HEK293 (cell line): Measurements from ENCODE around the gene RCOR2.

Experiments used
- CTCF ChIA-PET: fragments of 350-600 bp; formaldehyde crosslinking; extraction: SDS; loops from one replicate; lab custom pipeline; 2021; ENCODE audit warnings: antibody characterized with exemption; lab: Yijun Ruan, JAX
- POLR2A ChIA-PET: fragments of 300-600 bp; formaldehyde crosslinking; extraction: SDS; loops from one replicate; lab custom pipeline; 2020; ENCODE audit warnings: antibody characterized with exemption, inconsistent platforms; lab: Yijun Ruan, JAX
- H3K27ac ChIP-seq: fragments of 200-500 bp; sonication (Bioruptor generic); 2 replicates; pipeline ENCODE4 v1.5.1; 2014; ENCODE audit warnings: low read depth, low read length, control low read depth, inconsistent platforms; ENCODE audit errors: extremely low read depth
- H3K36me3 ChIP-seq, 2 experiments: fragments of 200-500 bp in 1 of 2; sonication (Bioruptor generic) in 1 of 2; 1 replicate in 1 of 2; 2 replicates in 1 of 2; pipeline ENCODE4 v1.5.1; 2014 to 2017; ENCODE audit warnings: inconsistent platforms in 2 of 2, low read length in 2 of 2; ENCODE audit not compliant: control insufficient read depth in 2 of 2, insufficient read depth in 1 of 2
- H3K4me1 ChIP-seq: fragments of 200-500 bp; sonication (Bioruptor generic); 2 replicates; pipeline ENCODE4 v1.5.1; 2014; ENCODE audit warnings: mild to moderate bottlenecking, low read length, inconsistent platforms; ENCODE audit not compliant: control insufficient read depth, insufficient read depth
- H3K4me3 ChIP-seq: 2 replicates; pipeline ENCODE4 v1.5.1; 2011; ENCODE audit warnings: low read depth, mild to moderate bottlenecking, control low read depth, low read length, moderate library complexity
- H3K9me3 ChIP-seq: fragments of 200-500 bp; sonication (Bioruptor generic); 2 replicates; pipeline ENCODE4 v1.5.1; 2014; ENCODE audit warnings: low read depth, low read length, inconsistent platforms; ENCODE audit not compliant: control insufficient read depth, insufficient read depth
- BCL11A ChIP-seq: fragments of 450-650 bp; formaldehyde crosslinking; IDR thresholded peaks from 2 replicates; pipeline ENCODE4 v1.5.1; 2016; ENCODE audit warnings: low read depth, missing biosample characterization, missing genetic modification characterization
- BCL11B ChIP-seq: fragments of 450-650 bp; formaldehyde crosslinking; IDR thresholded peaks from 2 replicates; pipeline ENCODE4 v1.5.1; 2016; ENCODE audit warnings: low read depth, missing biosample characterization, missing genetic modification characterization
- KLF1 ChIP-seq: fragments of 450-650 bp; formaldehyde crosslinking; IDR thresholded peaks from 2 replicates; pipeline ENCODE4 v1.5.1; 2016; ENCODE audit warnings: missing biosample characterization, missing genetic modification characterization
- MYNN ChIP-seq: fragments of 450-650 bp; formaldehyde crosslinking; IDR thresholded peaks from 2 replicates; pipeline ENCODE4 v1.5.1; 2016; ENCODE audit warnings: missing biosample characterization, missing genetic modification characterization, borderline replicate concordance
- REST ChIP-seq: fragments of 450-650 bp; formaldehyde crosslinking; IDR thresholded peaks from 2 replicates; pipeline ENCODE4 v1.5.1; 2016; ENCODE audit warnings: missing biosample characterization, missing genetic modification characterization
- SP2 ChIP-seq: fragments of 450-650 bp; formaldehyde crosslinking; IDR thresholded peaks from 2 replicates; pipeline ENCODE4 v1.5.1; 2016; ENCODE audit warnings: missing biosample characterization, missing genetic modification characterization
- ZNF132 ChIP-seq: fragments of 450-650 bp; formaldehyde crosslinking; IDR thresholded peaks from 2 replicates; pipeline ENCODE4 v1.5.1; 2017; ENCODE audit warnings: missing biosample characterization, missing genetic modification characterization, borderline replicate concordance
- ZNF239 ChIP-seq: fragments of 450-650 bp; formaldehyde crosslinking; IDR thresholded peaks from 2 replicates; pipeline ENCODE4 v1.5.1; 2016; ENCODE audit warnings: missing biosample characterization, missing genetic modification characterization
- ZNF280C ChIP-seq: fragments of 450-650 bp; formaldehyde crosslinking; IDR thresholded peaks from 2 replicates; pipeline ENCODE4 v1.5.1; 2016; ENCODE audit warnings: missing biosample characterization, missing genetic modification characterization
- ZNF311 ChIP-seq: fragments of 450-650 bp; formaldehyde crosslinking; IDR thresholded peaks from 2 replicates; pipeline ENCODE4 v1.5.1; 2017; ENCODE audit warnings: missing biosample characterization, missing genetic modification characterization, borderline replicate concordance
- ZNF555 ChIP-seq: fragments of 450-650 bp; formaldehyde crosslinking; conservative IDR thresholded peaks from 2 replicates; pipeline ENCODE4 v1.5.1; 2017; ENCODE audit warnings: missing biosample characterization, mild to moderate bottlenecking, missing genetic modification characterization, inconsistent platforms
- ZNF571 ChIP-seq: fragments of 450-650 bp; formaldehyde crosslinking; IDR thresholded peaks from 2 replicates; pipeline ENCODE4 v1.5.0; 2017; ENCODE audit warnings: missing biosample characterization, missing genetic modification characterization
- ZNF580 ChIP-seq: fragments of 450-650 bp; formaldehyde crosslinking; IDR thresholded peaks from 2 replicates; pipeline ENCODE4 v1.5.1; 2016; ENCODE audit warnings: missing biosample characterization, missing genetic modification characterization
- ZNF600 ChIP-seq: fragments of 450-650 bp; formaldehyde crosslinking; IDR thresholded peaks from 2 replicates; pipeline ENCODE4 v1.5.1; 2016; ENCODE audit warnings: missing biosample characterization, missing genetic modification characterization
- ZNF621 ChIP-seq: fragments of 450-650 bp; formaldehyde crosslinking; IDR thresholded peaks from 2 replicates; pipeline ENCODE4 v1.5.1; 2017; ENCODE audit warnings: missing biosample characterization, missing genetic modification characterization
- ZNF654 ChIP-seq: fragments of 450-650 bp; formaldehyde crosslinking; IDR thresholded peaks from 2 replicates; pipeline ENCODE4 v1.5.1; 2016; ENCODE audit warnings: low read depth, missing biosample characterization, missing genetic modification characterization
- ZNF747 ChIP-seq: fragments of 450-650 bp; formaldehyde crosslinking; IDR thresholded peaks from 2 replicates; pipeline ENCODE4 v1.5.1; 2016; ENCODE audit warnings: missing biosample characterization, missing genetic modification characterization
- ZNF792 ChIP-seq: fragments of 450-650 bp; formaldehyde crosslinking; IDR thresholded peaks from 2 replicates; pipeline ENCODE4 v1.5.1; 2016; ENCODE audit warnings: missing biosample characterization, missing genetic modification characterization
- ZSCAN23 ChIP-seq: fragments of 450-650 bp; formaldehyde crosslinking; IDR thresholded peaks from 2 replicates; pipeline ENCODE4 v1.5.1; 2016; ENCODE audit warnings: missing biosample characterization, missing genetic modification characterization

Gene RCOR2

GRCh38 chr11:63906585-63906984 is 10.4 kb downstream of the RCOR2 start (continued):
- TF ChIP-seq ZNF280C (no peak), BCL11B (tag by site-specific recombination) (no peak), ZNF239 (tag by site-specific recombination) (no peak), ZNF792 (tag by site-specific recombination) (no peak), ZNF555 (tag by site-specific recombination) (no peak), REST (tag by site-specific recombination) (no peak), ZNF571 (no peak), ZNF621 (tag by site-specific recombination) (no peak)

- ChIA-PET CTCF (interaction anchor here (0.6 to 2.4 kb wide), 10 partner anchors 9 to 68 kb away, joined by 3 to 16 read pairs (median 3); partner anchors contain the start of gene MARK2), POLR2A (interaction anchor here (1.1 kb wide), 1 partner anchor 67 kb away, joined by 4 read pairs; the partner anchor contains the start of gene MARK2)
- Histone ChIP-seq H3K9me3 (no peaks in the 10 kb centered on the region), H3K27ac (no peak overlapping the region), H3K4me3 (no peak overlapping the region), H3K4me1 (no peaks in the 10 kb centered on the region)
- TF ChIP-seq ZNF580 (tag by site-specific recombination) (no peak), ZNF654 (tag by site-specific recombination) (no peak), ZNF600 (tag by site-specific recombination) (no peak), ZNF792 (tag by site-specific recombination) (no peak), ZNF132 (tag by site-specific recombination) (no peak), KLF1 (tag by site-specific recombination) (no peak), ZNF571 (no peak), BCL11A (tag by site-specific recombination) (no peak), ZNF311 (tag by site-specific recombination) (no peak), ZNF747 (tag by site-specific recombination) (no peak), ZSCAN23 (tag by site-specific recombination) (no peak)
- TF ChIP-seq, all 188 proteins: peak for 0
- H3K36me3 ChIP-seq, result peaks cover 0 to 66% of the 10 kb centered on the region in 2 experiments; a peak in 1 of 3 replicates
These were observed 10.9 kb downstream of the RCOR2 start for GRCh38 chr11:63906087-63906486.

GRCh38 chr11:63905179-63905578 is 11.8 kb downstream of the RCOR2 start:
- ChIA-PET POLR2A (no interaction called here), CTCF (no interaction called here)
- Histone ChIP-seq H3K36me3 (peaks cover 0 to 75% of the 10 kb centered on the region in 2 experiments; a peak in 1 of 3 replicates), H3K27ac (no peak overlapping the region), H3K4me3 (no peak overlapping the region), H3K9me3 (no peaks in the 10 kb centered on the region), H3K4me1 (no peaks in the 10 kb centered on the region)
- peak; percentile 86 for TF ChIP-seq MYNN (tag by site-specific recombination)
- no peak for TF ChIP-seq SP2 (tag by site-specific recombination)
